Astrocyte (in vitro differentiated cells and primary cell): ENCODE measurements around the gene IL4R.

Experiments
- CTCF ChIP-seq: IDR thresholded peaks from 2 replicates; pipeline ENCODE4 v1.5.1; 2011; ENCODE audit warnings: low read depth, mild to moderate bottlenecking, inconsistent platforms, low read length, moderate library complexity; ENCODE audit not compliant: insufficient read depth
- EZH2 ChIP-seq: IDR thresholded peaks from 2 replicates; pipeline ENCODE4 v1.6.1; 2012; ENCODE audit warnings: mild to moderate bottlenecking, low read length, inconsistent platforms; ENCODE audit not compliant: insufficient read depth

DNA sequence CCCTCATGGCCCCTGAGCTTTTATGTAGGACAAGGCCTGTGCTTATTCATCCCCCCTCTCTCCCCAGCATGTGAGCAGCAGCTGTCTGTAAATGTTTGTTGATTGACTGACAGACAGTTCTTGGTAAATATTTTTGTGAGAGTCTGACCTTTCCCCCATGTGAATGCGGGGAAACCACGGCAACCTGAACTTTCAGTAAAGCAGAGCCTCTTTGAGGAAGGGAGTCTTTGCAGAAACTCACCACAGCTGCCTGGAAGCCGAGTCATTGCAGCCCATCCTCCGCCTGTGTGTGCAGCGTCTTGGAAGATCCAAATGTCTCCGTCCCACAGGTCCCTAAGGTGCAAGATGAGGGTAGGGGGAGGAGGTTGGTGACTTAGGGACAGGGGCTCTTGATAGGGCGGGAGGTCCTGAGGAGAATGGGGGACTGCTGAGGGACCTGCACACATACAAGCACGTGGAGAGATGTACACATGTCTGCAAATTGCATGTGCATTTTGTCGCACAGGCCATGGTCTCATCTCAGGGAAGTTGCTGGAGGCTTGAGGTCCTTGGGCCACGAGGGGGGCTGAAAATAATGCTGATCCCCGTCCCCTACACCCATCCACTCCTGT lies 65.2 kb downstream of the IL4R start:
- TF ChIP-seq CTCF, result no peak
- TF ChIP-seq EZH2, result no peak
